Endothelial cell of umbilical vein (primary cell): Measurements from ENCODE around the gene PARP9.

Experiments used
- CTCF ChIP-seq, 2 donors: IDR thresholded peaks; 1 replicate in 1 of 2; 2 replicates in 1 of 2; pipeline ENCODE4 v1.5.1; 2011; ENCODE audit warnings: low read length in 2 of 2, mild to moderate bottlenecking in 2 of 2, moderate library complexity in 2 of 2, control low read depth in 1 of 2, inconsistent platforms in 1 of 2, low read depth in 1 of 2; ENCODE audit not compliant: insufficient read depth in 1 of 2; ENCODE audit errors: extremely low read depth in 1 of 2
- EZH2 ChIP-seq: IDR thresholded peaks from 2 replicates; pipeline ENCODE4 v1.6.1; 2012; ENCODE audit warnings: borderline replicate concordance, low read depth, mild to moderate bottlenecking, moderate library complexity, low read length, inconsistent platforms; ENCODE audit not compliant: severe bottlenecking
- MYC ChIP-seq: IDR thresholded peaks from one replicate; pipeline ENCODE4 v1.6.1; 2011; ENCODE audit warnings: mild to moderate bottlenecking, low read depth, low read length
- POLR2A ChIP-seq: IDR thresholded peaks from 2 replicates; pipeline ENCODE4 v1.6.1; 2012; ENCODE audit warnings: low read depth, mild to moderate bottlenecking, control low read depth, low read length

GRCh38 chr3:122498152-122498551 is 65.9 kb downstream of the PARP9 start:
- TF ChIP-seq MYC = no peak
- TF ChIP-seq CTCF (IDR thresholded peaks at IDR 0.05; ENCODE audit: extremely low read depth in 1 of 2, insufficient read depth in 1 of 2, low read depth in 1 of 2, low read length in 2 of 2) = no peak
- no peak for TF ChIP-seq POLR2A
- TF ChIP-seq EZH2 = no peak
